Airway epithelial cell (primary cell): ENCODE results near the gene LACTB. TPM values are rescaled to one million over a fixed set of nuclear protein-coding genes. Genes with fewer than 3 reads are reported as not detected.

Source experiments
- total RNA-seq: library from RNA; depleted of rRNA; stranded (reverse); fragments of >200 nt; gene quantifications from 2 replicates; pipeline ENCODE4 v1.2.3, GENCODE V29; 2015

Gene LACTB, protein sequence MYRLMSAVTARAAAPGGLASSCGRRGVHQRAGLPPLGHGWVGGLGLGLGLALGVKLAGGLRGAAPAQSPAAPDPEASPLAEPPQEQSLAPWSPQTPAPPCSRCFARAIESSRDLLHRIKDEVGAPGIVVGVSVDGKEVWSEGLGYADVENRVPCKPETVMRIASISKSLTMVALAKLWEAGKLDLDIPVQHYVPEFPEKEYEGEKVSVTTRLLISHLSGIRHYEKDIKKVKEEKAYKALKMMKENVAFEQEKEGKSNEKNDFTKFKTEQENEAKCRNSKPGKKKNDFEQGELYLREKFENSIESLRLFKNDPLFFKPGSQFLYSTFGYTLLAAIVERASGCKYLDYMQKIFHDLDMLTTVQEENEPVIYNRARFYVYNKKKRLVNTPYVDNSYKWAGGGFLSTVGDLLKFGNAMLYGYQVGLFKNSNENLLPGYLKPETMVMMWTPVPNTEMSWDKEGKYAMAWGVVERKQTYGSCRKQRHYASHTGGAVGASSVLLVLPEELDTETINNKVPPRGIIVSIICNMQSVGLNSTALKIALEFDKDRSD
- total RNA-seq, result 12.5 and 12.8 TPM in 2 replicates

DNA sequence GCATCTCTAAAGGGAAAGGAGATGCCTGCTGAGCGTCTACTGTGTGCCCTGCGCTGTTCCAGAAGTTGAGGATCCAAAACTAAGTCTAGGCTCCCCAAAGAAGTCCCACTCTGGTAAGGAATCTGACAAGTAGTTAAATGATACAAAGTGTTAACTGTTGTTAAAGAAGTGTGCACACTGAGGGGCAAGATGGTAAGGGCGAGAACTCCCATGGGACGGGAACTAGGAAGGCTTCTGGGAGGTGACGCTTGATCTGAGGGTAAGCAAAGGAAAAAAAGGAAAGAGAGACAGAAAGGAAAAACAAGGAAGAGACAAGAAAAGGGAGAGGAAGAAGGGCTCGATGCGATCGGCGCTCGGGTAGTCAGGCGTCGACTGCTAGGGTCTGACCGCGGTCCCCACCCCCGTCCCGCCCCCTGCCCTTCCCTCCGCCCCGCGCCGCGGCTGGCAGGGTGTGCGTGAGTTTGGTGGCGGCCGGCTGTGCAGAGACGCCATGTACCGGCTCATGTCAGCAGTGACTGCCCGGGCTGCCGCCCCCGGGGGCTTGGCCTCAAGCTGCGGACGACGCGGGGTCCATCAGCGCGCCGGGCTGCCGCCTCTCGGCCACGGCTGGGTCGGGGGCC lies at the start of gene LACTB:
Gene LACTB (plus strand): TSS at position 480 of the 620 bp plus-strand sequence. CDS start 11 bp downstream, at position 491.

DNA sequence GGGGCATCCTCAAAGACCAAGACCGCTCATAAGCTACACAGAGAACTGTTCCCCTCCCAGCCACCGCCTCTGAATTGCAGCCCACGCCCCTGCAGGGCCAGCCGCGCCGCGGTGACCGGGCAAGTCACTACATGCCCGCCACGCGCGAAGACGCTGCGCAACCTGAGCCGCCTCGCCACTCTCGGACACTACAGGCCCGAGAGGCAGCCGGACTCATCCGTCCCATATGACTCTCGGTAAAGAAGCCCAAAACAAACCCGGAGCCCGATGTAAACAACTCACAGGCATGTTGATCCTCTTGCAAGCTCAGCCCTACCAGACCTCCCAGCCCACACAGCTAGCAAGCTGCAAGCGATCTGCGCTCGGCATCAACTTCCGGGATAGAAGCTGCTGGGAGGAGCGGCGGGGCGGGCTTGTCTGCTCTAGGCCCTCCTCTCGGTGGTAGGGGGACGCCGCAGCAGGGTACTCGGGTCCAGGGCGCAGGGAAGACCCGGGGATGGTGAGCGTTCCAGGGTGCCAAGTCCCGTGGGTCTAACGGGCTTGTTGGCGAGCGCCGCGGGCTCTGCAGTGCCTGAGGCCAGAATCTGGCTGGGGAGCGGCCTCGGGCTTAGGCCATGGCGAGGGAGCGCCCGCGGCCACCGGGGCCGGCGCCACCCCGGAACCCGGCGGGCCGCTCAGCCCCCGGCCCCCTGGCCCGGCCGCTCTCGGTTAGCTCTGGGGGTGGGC lies 35.6 kb downstream of the LACTB start, which contains the start of gene RPS27L:
Gene RPS27L (minus strand): TSS at position 360 of the 726 bp plus-strand sequence. CDS start 72 bp downstream, at position 288.

DNA sequence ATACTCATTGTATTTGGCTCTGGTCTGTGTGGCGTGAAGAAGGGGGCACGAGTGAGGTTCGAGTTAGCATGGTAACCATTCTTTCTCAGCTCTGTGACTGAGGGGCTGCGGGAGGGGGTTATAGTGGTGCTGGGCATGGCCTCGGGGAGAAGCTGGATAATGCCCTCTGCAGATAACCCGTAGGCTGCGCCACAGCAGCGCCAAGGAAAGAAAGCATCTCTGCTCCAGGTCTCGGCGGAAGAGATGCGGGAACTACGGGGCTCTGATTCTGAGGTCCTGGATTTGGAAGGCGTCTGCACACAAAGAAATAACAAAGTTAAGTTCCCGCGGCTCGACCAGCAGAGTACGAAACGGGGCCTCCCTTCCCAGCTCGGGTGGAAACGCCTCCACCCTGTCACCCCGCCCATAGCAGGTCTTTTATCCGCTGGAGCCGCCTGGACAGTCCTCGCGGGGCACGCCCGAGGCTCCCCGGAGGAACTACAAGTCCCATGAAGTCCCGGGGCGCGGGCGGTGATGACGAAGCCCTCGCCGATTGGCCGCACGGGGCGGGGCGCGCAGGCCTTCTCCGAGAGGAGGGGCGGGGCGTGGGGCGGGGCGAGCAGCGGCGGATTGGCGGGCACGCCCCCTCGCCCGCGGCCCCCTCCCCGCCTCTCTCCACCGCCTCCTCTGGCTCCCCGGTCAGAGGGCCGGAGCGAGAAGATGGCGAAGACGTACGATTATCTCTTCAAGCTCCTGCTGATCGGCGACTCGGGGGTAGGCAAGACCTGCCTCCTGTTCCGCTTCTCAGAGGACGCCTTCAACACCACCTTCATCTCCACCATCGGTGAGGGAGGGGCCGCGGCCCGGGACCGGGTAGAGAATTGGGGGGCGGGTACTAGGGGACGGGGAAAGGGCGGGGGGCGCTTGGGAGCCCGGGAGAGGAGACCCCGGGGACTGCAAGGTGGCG lies 67.5 kb downstream of the LACTB start, which contains the start of gene RAB8B:
Gene RAB8B (plus strand): TSS at position 681 of the 946 bp plus-strand sequence. CDS start 19 bp downstream, at position 700.

Other genes with a start within 250 kb of the LACTB start
- gene TPM1, start 79.1 kb upstream of the LACTB start, total RNA-seq, result 138 and 149 TPM in 2 replicates
- gene RPS27L, start 35.6 kb downstream of the LACTB start, total RNA-seq, result 86.6 and 89.6 TPM in 2 replicates
- gene RAB8B, start 67.7 kb downstream of the LACTB start, total RNA-seq, result 4.9 and 8.3 TPM in 2 replicates
- 1.9 and 3.2 TPM in 2 replicates for gene APH1B, start 155.7 kb downstream of the LACTB start, total RNA-seq